Vagina (tissue), 2 donors: ENCODE measurements around the gene NKG7. TPM values are rescaled to one million over a fixed set of nuclear protein-coding genes. Genes with fewer than 3 reads are reported as not detected.

Source experiments
- DNase-seq, 2 donors: peaks; one replicate each; pipeline ENCODE4 v3.0.0-alpha.2; 2017; ENCODE audit errors: extremely low spot score in 2 of 2
- H3K27ac ChIP-seq: fragments of 200-600 bp; sonication (generic); one replicate; pipeline ENCODE4 v1.5.1; 2019
- H3K27me3 ChIP-seq: fragments of 200-600 bp; sonication (generic); one replicate; pipeline ENCODE4 v1.5.1; 2019
- H3K36me3 ChIP-seq, 2 donors: fragments of 200-600 bp; sonication (generic); one replicate each; pipeline ENCODE4 v1.5.1; 2017 to 2019
- H3K4me1 ChIP-seq: fragments of 200-600 bp; sonication (generic); one replicate; pipeline ENCODE4 v1.5.1; 2019
- H3K4me3 ChIP-seq, 2 donors: fragments of 200-600 bp; sonication (generic); 1 replicate in 1 of 2; 2 replicates in 1 of 2; pipeline ENCODE4 v1.5.1; 2016 to 2019
- H3K9me3 ChIP-seq: fragments of 200-600 bp; sonication (generic); one replicate; pipeline ENCODE4 v1.5.1; 2019
- POLR2A ChIP-seq, 2 donors: fragments of 450-650 bp; IDR thresholded peaks; one replicate each; pipeline ENCODE4 v1.6.1; 2017; ENCODE audit warnings: antibody characterized with exemption in 2 of 2, mild to moderate bottlenecking in 2 of 2, moderate library complexity in 2 of 2
- POLR2AphosphoS5 ChIP-seq, 2 donors: sonication (generic); formaldehyde crosslinking; IDR thresholded peaks; one replicate each; pipeline ENCODE4 v1.9.0; 2017; ENCODE audit warnings: antibody characterized with exemption in 2 of 2, mild to moderate bottlenecking in 2 of 2, low read depth in 1 of 2; ENCODE audit not compliant: insufficient read depth in 1 of 2
- intact Hi-C: fragments of 100-400 bp; cut with DNase I; formaldehyde crosslinking; loops from one replicate; pipeline ENCODE4 v1.15.1; 2023
- total RNA-seq: library from RNA; depleted of rRNA; stranded (reverse); fragments of >200 nt; gene quantifications from one replicate; pipeline ENCODE4 v1.2.3, GENCODE V29; 2016
- TF ChIP-seq, protein P1 (sequence below), 3 experiments: fragments of 450-650 bp in 2 of 3; fragments of 200-600 bp in 1 of 3; sonication (generic) in 1 of 3; IDR thresholded peaks; one replicate each; pipeline ENCODE4 v1.5.1; 2017 to 2019; ENCODE audit warnings: antibody characterized with exemption in 3 of 3, mild to moderate bottlenecking in 2 of 3, moderate library complexity in 2 of 3

The NKG7 gene
- total RNA-seq, 1 donor from 2014 or later: 3.4 TPM

DNA sequence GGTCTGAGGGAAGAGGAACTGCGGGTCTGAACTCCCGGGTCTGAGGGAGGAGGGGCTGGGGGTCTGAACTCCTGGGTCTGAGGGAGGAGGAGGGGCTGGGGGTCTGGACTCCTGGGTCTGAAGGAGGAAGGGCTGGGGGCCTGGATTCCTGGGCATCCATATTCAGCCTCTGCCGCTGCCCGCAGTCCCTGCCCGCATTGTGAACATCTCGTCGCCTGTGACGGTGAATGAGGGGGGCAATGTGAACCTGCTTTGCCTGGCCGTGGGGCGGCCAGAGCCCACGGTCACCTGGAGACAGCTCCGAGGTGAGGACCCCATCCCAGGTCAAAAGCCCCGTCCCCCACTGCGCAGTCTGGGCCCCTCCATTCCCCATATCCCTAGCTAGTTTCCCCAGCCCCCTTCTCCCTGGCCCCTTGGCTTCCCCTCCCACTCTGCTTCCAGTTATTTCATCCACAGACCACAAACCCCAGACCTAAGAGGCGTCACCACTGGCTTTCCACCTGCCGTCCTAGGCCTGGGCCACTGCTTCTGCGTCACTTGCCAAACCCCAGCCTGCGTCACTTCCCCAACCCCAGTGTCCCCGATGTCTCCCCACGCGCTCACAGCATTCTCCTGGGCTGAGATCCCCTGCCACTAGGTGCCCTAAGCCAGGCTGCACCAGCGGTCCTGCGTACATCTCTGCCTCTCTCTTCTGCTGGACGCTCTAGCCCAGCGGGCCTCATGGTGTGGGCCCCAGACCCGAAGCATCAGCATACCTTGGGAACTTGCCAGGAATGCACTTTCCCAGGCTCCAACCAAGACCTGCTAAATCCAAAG lies 47.1 kb downstream of the NKG7 start:
- no peaks in the 10 kb centered on the region for H3K9me3 ChIP-seq
- intact Hi-C loops: no loop called here
- H3K4me3 ChIP-seq: no peak overlapping the region
- peaks cover 6% of the 10 kb centered on the region for H3K4me1 ChIP-seq
- DNase-seq: no peak
- no peaks in the 10 kb centered on the region for H3K27me3 ChIP-seq
- TF ChIP-seq POLR2AphosphoS5 (IDR thresholded peaks at IDR 0.05; ENCODE audit: insufficient read depth in 1 of 2, low read depth in 1 of 2) (no peak), POLR2A (IDR thresholded peaks at IDR 0.05) (no peak)
- TF ChIP-seq, protein P1, sequence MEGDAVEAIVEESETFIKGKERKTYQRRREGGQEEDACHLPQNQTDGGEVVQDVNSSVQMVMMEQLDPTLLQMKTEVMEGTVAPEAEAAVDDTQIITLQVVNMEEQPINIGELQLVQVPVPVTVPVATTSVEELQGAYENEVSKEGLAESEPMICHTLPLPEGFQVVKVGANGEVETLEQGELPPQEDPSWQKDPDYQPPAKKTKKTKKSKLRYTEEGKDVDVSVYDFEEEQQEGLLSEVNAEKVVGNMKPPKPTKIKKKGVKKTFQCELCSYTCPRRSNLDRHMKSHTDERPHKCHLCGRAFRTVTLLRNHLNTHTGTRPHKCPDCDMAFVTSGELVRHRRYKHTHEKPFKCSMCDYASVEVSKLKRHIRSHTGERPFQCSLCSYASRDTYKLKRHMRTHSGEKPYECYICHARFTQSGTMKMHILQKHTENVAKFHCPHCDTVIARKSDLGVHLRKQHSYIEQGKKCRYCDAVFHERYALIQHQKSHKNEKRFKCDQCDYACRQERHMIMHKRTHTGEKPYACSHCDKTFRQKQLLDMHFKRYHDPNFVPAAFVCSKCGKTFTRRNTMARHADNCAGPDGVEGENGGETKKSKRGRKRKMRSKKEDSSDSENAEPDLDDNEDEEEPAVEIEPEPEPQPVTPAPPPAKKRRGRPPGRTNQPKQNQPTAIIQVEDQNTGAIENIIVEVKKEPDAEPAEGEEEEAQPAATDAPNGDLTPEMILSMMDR (IDR thresholded peaks at IDR 0.05): no peak
- no peaks in the 10 kb centered on the region for H3K36me3 ChIP-seq
- no peak overlapping the region for H3K27ac ChIP-seq

DNA sequence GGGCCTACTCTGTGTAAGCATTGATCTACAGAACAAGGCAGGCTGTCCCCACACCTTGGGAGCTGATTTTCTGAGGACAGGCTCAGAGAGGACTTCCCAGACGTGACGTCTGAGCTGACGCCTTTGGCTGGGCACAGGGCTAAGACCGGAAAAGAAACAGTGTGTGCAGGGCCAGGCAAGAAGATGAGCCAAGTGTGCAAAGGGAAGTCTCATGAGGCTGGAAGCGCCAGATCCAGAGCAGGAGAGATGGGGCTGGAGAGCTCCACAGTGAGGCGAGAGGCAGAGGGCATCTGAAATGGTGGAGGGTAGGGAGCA lies 48.3 kb downstream of the NKG7 start:
- no peaks in the 10 kb centered on the region for H3K36me3 ChIP-seq
- no peak for DNase-seq
- H3K27ac ChIP-seq: no peak overlapping the region
- no peak overlapping the region for H3K4me3 ChIP-seq
- TF ChIP-seq POLR2A (IDR thresholded peaks at IDR 0.05) (no peak), POLR2AphosphoS5 (IDR thresholded peaks at IDR 0.05; ENCODE audit: insufficient read depth in 1 of 2, low read depth in 1 of 2) (no peak)
- TF ChIP-seq, protein P1 (IDR thresholded peaks at IDR 0.05): no peak
- H3K27me3 ChIP-seq: no peaks in the 10 kb centered on the region
- H3K4me1 ChIP-seq: peaks cover 6% of the 10 kb centered on the region
- intact Hi-C loops: no loop called here
- H3K9me3 ChIP-seq: no peaks in the 10 kb centered on the region

DNA sequence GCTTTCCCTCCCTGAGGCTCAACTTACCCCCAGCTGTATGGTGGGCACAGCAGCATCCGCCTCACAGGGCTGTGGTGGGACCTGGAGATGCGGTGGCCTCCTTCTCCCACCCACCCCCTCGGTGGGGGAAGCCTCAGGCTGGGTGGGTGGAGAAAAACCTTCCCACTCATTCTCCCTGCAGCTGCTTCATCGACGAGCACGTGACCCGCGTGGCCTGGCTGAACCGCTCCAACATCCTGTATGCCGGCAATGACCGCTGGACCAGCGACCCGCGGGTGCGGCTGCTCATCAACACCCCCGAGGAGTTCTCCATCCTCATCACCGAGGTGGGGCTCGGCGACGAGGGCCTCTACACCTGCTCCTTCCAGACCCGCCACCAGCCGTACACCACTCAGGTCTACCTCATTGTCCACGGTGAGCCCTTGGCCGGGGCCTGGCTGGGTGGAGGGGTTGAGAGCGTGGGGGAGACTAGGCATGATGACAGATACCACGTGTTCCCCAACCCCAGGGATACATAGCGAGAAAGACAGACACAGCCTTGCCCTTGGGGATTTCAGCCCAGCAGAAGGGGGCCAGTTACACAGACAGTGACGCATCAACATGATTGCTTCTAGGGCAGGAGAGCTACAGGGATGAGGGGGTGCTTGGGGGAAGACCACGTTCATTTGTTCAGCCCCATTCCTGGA lies 48.8 kb downstream of the NKG7 start:
- TF ChIP-seq, protein P1 (IDR thresholded peaks at IDR 0.05): no peak
- no peaks in the 10 kb centered on the region for H3K9me3 ChIP-seq
- no peak overlapping the region for H3K27ac ChIP-seq
- intact Hi-C loops: no loop called here
- no peak overlapping the region for H3K4me3 ChIP-seq
- H3K27me3 ChIP-seq: no peaks in the 10 kb centered on the region
- no peaks in the 10 kb centered on the region for H3K36me3 ChIP-seq
- H3K4me1 ChIP-seq: peaks cover 6% of the 10 kb centered on the region
- no peak for DNase-seq

DNA sequence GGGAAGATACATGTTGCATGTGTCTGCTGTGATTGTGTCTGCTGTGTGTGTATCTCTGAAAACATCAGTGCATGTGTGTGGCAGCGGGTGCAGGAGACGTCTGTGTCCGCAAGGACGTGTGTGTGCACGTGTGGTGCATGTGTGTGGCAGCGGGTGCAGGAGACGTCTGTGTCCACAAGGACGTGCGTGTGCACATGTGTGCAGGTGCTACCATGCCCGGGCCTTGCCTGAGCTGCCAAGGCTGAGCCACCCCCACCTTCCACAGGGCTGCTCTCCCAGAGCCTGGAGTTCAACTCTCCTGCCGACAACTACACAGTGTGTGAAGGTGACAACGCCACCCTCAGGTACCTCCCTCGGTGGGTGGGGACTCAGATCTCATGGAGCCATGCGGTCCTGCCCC lies 50.7 kb downstream of the NKG7 start:
- no peak for DNase-seq
- no peak overlapping the region for H3K27ac ChIP-seq
- no peaks in the 10 kb centered on the region for H3K27me3 ChIP-seq
- intact Hi-C loops: no loop called here
- H3K4me1 ChIP-seq: no peaks in the 10 kb centered on the region
- H3K9me3 ChIP-seq: no peaks in the 10 kb centered on the region
- H3K36me3 ChIP-seq: no peaks in the 10 kb centered on the region
- no peak overlapping the region for H3K4me3 ChIP-seq
- TF ChIP-seq, protein P1 (IDR thresholded peaks at IDR 0.05): no peak
- no peak for TF ChIP-seq POLR2A (IDR thresholded peaks at IDR 0.05)
- TF ChIP-seq POLR2AphosphoS5 (IDR thresholded peaks at IDR 0.05; ENCODE audit: insufficient read depth in 1 of 2, low read depth in 1 of 2): no peak

Other genes with a start within 250 kb of the NKG7 start
- gene SIGLEC9, start 247.7 kb downstream of the NKG7 start, total RNA-seq: 5.9 TPM
- 1.5 TPM for gene SIGLEC7, start 230.4 kb downstream of the NKG7 start, total RNA-seq
- 5.6 TPM for gene CD33, start 147.6 kb downstream of the NKG7 start, total RNA-seq
- not detected for gene SIGLECL1, start 121.6 kb downstream of the NKG7 start, total RNA-seq
- not detected for gene IGLON5, start 61.0 kb downstream of the NKG7 start, total RNA-seq
- 20.1 TPM for gene VSIG10L, start 30.5 kb downstream of the NKG7 start, total RNA-seq
- gene ETFB, start 6.3 kb downstream of the NKG7 start, total RNA-seq: 114 TPM
- not detected for gene CLDND2, start 3.7 kb downstream of the NKG7 start, total RNA-seq
- gene LIM2, start 15.3 kb upstream of the NKG7 start, total RNA-seq: not detected
- gene C19orf84, start 17.9 kb upstream of the NKG7 start, total RNA-seq: not detected
- gene SIGLEC10, start 45.0 kb upstream of the NKG7 start, total RNA-seq: 3.7 TPM
- not detected for gene SIGLEC8, start 85.8 kb upstream of the NKG7 start, total RNA-seq
- gene CEACAM18, start 105.9 kb upstream of the NKG7 start, total RNA-seq: not detected
- not detected for gene SIGLEC12, start 129.1 kb upstream of the NKG7 start, total RNA-seq
- 1.2 TPM for gene SIGLEC6, start 159.0 kb upstream of the NKG7 start, total RNA-seq
- gene ZNF175, start 198.6 kb upstream of the NKG7 start, total RNA-seq: 8.1 TPM